Measurements from ENCODE around the gene ADAMTSL1. TPM values are rescaled to one million over a fixed set of nuclear protein-coding genes. Genes with fewer than 3 reads are reported as not detected.

The ADAMTSL1 gene
- total RNA-seq, 2 donors from 2014 or later = 3.4 to 3.8 TPM

DNA sequence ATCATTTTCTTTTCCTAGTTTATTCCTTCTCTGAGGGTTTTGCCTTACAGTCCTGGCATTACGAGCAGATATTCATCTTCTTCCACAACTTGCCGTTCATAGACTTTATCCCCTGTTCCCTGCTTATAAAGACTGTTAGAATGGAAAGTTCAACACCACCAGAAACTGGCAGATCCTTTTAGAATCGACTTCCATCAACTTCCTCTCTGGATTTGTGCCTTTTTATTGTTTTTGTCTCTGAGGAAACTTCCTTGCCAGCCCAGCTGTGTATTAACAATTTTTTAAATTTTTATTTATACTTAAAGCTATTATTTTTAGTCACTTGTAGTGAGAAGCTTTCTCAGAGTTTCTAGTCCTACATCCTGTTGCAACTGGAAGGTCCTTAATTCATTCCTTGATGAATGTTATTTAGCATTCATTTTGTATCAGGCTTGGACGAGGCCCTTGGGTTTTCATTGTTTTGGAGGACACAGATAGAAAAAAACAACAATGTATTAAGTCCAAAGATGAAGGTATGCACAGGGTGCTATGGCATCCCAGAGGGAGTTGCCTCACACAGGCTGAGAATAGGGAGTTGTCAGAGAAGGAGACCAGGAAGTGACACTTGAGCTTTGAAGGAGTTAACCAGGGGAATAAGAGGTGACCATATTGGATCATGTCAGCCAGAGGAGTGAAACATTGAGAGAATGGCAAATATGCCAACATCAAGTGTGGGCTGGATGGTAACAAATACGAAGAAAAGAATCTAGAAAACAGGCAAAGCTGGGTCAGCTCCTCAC lies 81.3 kb downstream of the ADAMTSL1 start:
- H3K4me1 ChIP-seq = no peaks in the 10 kb centered on the region
- no peak overlapping the region for H3K4me3 ChIP-seq
- peaks cover 0 to 15% of the 10 kb centered on the region in 2 donors for H3K9me3 ChIP-seq
- H3K27me3 ChIP-seq = no peaks in the 10 kb centered on the region
- no peak overlapping the region for H3K27ac ChIP-seq
- TF ChIP-seq, protein P1, sequence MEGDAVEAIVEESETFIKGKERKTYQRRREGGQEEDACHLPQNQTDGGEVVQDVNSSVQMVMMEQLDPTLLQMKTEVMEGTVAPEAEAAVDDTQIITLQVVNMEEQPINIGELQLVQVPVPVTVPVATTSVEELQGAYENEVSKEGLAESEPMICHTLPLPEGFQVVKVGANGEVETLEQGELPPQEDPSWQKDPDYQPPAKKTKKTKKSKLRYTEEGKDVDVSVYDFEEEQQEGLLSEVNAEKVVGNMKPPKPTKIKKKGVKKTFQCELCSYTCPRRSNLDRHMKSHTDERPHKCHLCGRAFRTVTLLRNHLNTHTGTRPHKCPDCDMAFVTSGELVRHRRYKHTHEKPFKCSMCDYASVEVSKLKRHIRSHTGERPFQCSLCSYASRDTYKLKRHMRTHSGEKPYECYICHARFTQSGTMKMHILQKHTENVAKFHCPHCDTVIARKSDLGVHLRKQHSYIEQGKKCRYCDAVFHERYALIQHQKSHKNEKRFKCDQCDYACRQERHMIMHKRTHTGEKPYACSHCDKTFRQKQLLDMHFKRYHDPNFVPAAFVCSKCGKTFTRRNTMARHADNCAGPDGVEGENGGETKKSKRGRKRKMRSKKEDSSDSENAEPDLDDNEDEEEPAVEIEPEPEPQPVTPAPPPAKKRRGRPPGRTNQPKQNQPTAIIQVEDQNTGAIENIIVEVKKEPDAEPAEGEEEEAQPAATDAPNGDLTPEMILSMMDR (IDR thresholded peaks at IDR 0.05) = no peak
- DNase-seq (ENCODE audit: low spot score) = no peak
- H3K36me3 ChIP-seq = no peaks in the 10 kb centered on the region

DNA sequence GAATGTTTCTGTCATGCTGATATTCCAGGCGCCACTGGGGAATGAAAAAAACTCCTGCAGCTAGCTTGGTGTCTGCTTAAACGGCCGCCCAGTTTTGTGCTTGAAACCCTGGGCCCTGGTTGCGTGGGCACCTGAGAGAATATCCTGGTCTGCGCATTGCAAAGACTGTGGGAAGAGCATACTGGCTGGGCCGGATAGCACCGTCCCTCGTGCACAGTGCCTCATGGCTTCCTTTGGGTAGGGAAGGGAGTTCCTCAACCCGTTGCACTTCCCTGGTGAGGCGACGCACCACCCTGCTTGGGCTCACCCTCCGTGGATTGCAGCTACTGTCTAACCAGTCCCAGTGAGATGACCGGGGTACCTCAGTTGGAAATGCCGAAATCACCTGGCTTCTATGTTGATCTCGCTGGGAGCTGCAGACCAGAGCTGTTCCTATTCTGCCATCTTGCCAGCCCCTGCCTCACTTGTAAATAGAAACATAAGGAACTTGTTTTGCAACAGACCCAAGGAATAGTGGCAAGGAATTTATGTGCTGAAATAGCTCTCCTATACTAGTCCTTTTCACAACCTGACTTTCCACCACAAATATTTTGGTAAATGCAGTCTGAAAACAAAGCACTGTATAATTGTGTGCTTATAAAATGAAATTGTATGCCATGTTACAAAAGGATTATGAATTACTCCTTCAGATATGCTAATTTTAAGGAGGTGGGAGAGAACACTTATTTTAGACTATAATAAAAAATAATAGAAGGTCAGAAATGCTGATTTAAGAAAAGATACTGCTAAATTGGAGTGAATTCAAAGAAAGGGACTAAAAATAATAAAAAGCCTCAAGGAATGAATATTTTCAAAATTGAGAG lies 90.3 kb downstream of the ADAMTSL1 start:
- H3K4me3 ChIP-seq = no peak overlapping the region
- no peak for DNase-seq (ENCODE audit: low spot score)
- H3K27me3 ChIP-seq = no peaks in the 10 kb centered on the region
- TF ChIP-seq, protein P1 (IDR thresholded peaks at IDR 0.05) = no peak
- H3K36me3 ChIP-seq = no peaks in the 10 kb centered on the region
- peaks cover 0 to 31% of the 10 kb centered on the region in 2 donors for H3K9me3 ChIP-seq
- H3K4me1 ChIP-seq = no peaks in the 10 kb centered on the region
- H3K27ac ChIP-seq = no peak overlapping the region

DNA sequence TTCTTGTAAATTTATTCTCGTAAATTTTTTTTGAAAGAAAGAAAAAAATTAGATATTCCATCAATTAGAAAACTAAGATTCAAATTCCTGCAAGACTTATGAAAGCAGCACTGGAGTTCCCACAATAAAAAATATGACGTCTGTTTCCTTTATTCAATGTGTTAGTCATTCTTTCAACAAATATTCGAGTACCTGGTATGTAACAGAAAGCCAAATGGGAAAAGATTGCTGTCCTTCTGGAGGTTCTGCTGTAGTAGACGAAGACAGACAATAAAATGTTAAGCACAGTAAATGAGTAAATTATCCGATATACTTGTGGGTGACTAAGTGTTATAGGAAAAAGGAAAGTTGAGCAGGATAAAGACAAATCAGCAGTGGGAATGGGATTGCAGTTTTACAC lies 92.2 kb downstream of the ADAMTSL1 start:
- Histone ChIP-seq H3K4me3 (no peak overlapping the region), H3K36me3 (no peaks in the 10 kb centered on the region), H3K27me3 (no peaks in the 10 kb centered on the region), H3K9me3 (peaks cover 0 to 14% of the 10 kb centered on the region in 2 donors), H3K4me1 (no peaks in the 10 kb centered on the region), H3K27ac (no peak overlapping the region)
- TF ChIP-seq, protein P1 (IDR thresholded peaks at IDR 0.05) = no peak
- DNase-seq (ENCODE audit: low spot score) = no peak

DNA sequence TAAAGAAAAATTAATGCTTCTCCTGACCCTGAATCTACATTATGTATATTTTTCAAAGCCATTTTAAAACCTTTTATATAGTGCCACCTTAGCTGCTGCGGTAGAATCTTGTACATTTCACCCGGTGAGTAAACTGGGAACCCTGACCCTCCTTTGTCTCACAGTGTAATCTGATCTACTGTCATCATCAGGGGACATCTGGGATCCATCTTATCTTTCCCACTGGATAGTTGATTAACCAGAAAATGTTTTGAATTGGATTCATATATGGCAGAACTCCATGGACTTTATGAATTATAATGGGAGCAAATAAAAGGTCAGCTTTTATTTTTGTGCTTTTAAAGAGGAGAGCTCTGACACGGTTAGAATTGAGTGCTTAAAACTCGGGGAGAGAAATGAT lies 95.0 kb downstream of the ADAMTSL1 start:
- Histone ChIP-seq H3K9me3 (no peaks in the 10 kb centered on the region), H3K4me3 (no peak overlapping the region), H3K27ac (no peak overlapping the region), H3K36me3 (no peaks in the 10 kb centered on the region), H3K27me3 (no peaks in the 10 kb centered on the region), H3K4me1 (no peaks in the 10 kb centered on the region)
- TF ChIP-seq, protein P1 (IDR thresholded peaks at IDR 0.05) = no peak
- no peak for DNase-seq (ENCODE audit: low spot score)

DNA sequence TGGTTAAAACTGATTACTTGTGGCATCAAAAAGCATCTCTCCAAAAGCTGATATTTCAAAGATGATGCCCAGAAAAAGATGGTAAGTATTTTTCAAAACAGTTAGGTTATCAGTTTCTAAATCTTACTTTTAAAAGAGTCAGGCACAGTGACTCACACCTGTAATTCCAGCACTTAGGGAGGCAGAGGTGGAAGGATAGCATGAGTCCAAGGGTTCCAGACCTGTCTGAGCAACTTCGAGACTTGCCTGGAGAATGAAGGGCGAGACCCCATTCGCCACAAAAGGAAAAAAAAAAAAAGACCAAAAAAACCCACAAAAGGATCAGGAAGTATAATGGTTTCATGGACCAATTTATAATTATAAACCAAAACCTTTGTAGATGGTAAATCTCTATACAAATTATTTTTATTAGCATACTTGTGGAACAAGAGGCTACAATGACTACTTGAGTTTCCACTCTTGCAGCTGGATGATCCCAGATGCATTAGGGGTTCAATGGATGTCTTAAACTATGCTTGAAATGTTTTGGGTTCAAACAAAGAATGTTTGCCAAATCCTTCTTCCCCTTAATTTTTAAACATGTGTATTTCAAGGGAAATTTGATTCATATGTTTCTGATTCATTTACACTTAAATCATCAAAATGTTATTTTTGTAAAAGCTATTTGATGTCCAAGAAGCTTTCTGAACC lies 96.1 kb downstream of the ADAMTSL1 start:
- H3K27ac ChIP-seq = no peak overlapping the region
- no peak overlapping the region for H3K4me3 ChIP-seq
- H3K27me3 ChIP-seq = no peaks in the 10 kb centered on the region
- H3K4me1 ChIP-seq = no peaks in the 10 kb centered on the region
- H3K9me3 ChIP-seq = no peaks in the 10 kb centered on the region
- H3K36me3 ChIP-seq = no peaks in the 10 kb centered on the region
- TF ChIP-seq, protein P1 (IDR thresholded peaks at IDR 0.05) = no peak
- DNase-seq (ENCODE audit: low spot score) = no peak

Measured in right atrium auricular region (tissue), 2 donors.